Transverse colon (tissue), 3 donors: ENCODE data around the gene GNG11.

ENCODE experiments used
- POLR2A ChIP-seq: fragments of 450-650 bp; IDR thresholded peaks from one replicate; pipeline ENCODE4 v1.6.1; 2016; ENCODE audit warnings: antibody characterized with exemption, mild to moderate bottlenecking, moderate library complexity
- POLR2AphosphoS5 ChIP-seq, 3 donors: sonication (generic); formaldehyde crosslinking; IDR thresholded peaks; one replicate each; pipeline ENCODE4 v1.6.1; 2016; ENCODE audit warnings: antibody characterized with exemption in 3 of 3

DNA sequence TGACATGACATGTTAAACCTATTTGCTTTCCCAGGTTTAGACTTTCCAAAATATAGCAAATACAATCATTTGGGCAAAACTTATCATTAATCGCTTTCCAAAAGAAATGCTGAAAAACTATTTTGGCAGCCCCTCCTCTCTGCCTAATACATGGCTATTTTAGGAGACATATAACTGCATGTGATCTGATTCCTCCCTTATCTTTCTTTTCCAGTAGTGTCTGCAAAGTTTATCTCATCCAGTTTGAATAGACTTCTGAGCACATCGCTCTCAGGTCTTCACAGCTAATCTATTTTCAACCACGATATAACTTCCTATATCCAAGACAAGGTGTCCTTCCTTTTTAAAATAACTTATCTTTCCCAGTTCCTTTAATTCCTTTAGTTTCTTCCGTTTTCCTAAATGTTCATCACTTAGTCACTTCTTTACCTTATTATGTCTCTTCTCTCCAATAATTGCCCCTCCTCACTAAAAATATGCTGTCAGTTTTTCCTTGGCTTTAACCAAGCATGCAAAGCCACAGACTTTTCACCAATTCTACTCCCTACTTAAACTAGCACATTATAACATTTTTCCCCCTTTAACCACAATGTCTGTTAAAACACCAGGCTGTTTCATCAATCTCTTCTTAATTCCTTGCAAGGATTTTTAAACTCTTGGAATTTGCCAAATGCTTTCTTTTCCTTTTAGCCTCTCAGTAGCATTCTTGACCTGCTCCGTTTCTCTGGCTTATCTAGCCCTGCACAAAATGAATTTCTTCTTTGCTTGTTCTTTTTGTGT lies 24.4 kb downstream of the GNG11 start:
- TF ChIP-seq POLR2AphosphoS5 (IDR thresholded peaks at IDR 0.05) (no peak), POLR2A (no peak)
